H1 (cell line): Measurements from ENCODE around the gene TTL. TPM values are rescaled to one million over a fixed set of nuclear protein-coding genes. Genes with fewer than 3 reads are reported as not detected.

Experiments
- polyA plus RNA-seq, 7 experiments: library from polyadenylated mRNA; depleted of rRNA in 3 of 7; stranded (reverse) in 5 of 7; unstranded in 2 of 7; fragments of >200 nt in 5 of 7; fragments of 200-250 nt in 2 of 7; gene quantifications; 1 replicate in 5 of 7; 2 replicates in 1 of 7; 4 replicates in 1 of 7; pipeline versions ENCODE4 v1.2.1 to v1.2.3, GENCODE V29; 2011 to 2013; ENCODE audit warnings: missing spikeins in 2 of 7, mixed read lengths in 2 of 7
- small RNA-seq: library from polyadenylated mRNA; stranded (forward); fragments of <200 nt; extraction: miRNeasy Mini kit (QIAGEN cat#:217004); gene quantifications from one replicate; pipeline ENCODE3, GENCODE V24; 2013; ENCODE audit not compliant: insufficient read depth
- total RNA-seq: library from RNA; stranded (reverse); fragmentation: NEBNext Ultra II Directional; extraction: Animal tissue kit (Norgen Biotek cat#: 25700); gene quantifications from 2 replicates; pipeline ENCODE4 v1.2.1, GENCODE V29; 2021

The TTL gene
- total and polyA plus RNA-seq, 2 of the 8 experiments (the other 6 are each of a cell fraction or from before 2014, with no cell fraction given), result 17.5 to 57.1 TPM

Small RNA genes within 50 kb of the gene (small RNA-seq; reads per million reads assigned to genes)
- not detected for gene RF00019

Other genes starting within 250 kb of the TTL start
- 7.1 and 8.8 TPM in 2 replicates for gene ZC3H8, start 227.1 kb upstream of the TTL start, total RNA-seq
- 0.66 and 1.9 TPM in 2 replicates for gene ZC3H8, start 227.1 kb upstream of the TTL start, polyA plus RNA-seq (2011; rRNA removed)
- 6.9 and 7.3 TPM in 2 replicates for gene ZC3H6, start 206.6 kb upstream of the TTL start, total RNA-seq
- gene ZC3H6, start 206.6 kb upstream of the TTL start, polyA plus RNA-seq (2011; rRNA removed), result 1.4 and 1.5 TPM in 2 replicates
- gene RGPD8, start 48.5 kb upstream of the TTL start, total RNA-seq, result 8.2 and 9.3 TPM in 2 replicates
- 0.51 and 0.72 TPM in 2 replicates for gene RGPD8, start 48.5 kb upstream of the TTL start, polyA plus RNA-seq (2011; rRNA removed)
- gene POLR1B, start 60.3 kb downstream of the TTL start, total RNA-seq, result 69.4 and 71.1 TPM in 2 replicates
- 24.3 and 50.2 TPM in 2 replicates for gene POLR1B, start 60.3 kb downstream of the TTL start, polyA plus RNA-seq (2011; rRNA removed)
- gene CHCHD5, start 102.5 kb downstream of the TTL start, total RNA-seq, result 27.2 and 30.2 TPM in 2 replicates
- gene CHCHD5, start 102.5 kb downstream of the TTL start, polyA plus RNA-seq (2011; rRNA removed), result 71.5 and 95.9 TPM in 2 replicates
- 105 and 106 TPM in 2 replicates for gene SLC20A1, start 163.8 kb downstream of the TTL start, total RNA-seq
- gene SLC20A1, start 163.8 kb downstream of the TTL start, polyA plus RNA-seq (2011; rRNA removed), result 32.6 and 42.6 TPM in 2 replicates
- not detected in 2 replicates for gene NT5DC4, start 238.9 kb downstream of the TTL start, total RNA-seq
- not detected in 2 replicates for gene NT5DC4, start 238.9 kb downstream of the TTL start, polyA plus RNA-seq (2011; rRNA removed)